B cell (primary cell): ENCODE measurements around the gene NTS. TPM values are rescaled to one million over a fixed set of nuclear protein-coding genes. Genes with fewer than 3 reads are reported as not detected.
A peak's percentile ranks its signal among the peaks of the same experiment; 100 is the strongest.

Source experiments
- ATAC-seq: fragments of 200-7000 bp; cut with Tn5 transposase; one replicate; pipeline ENCODE4 v1.10.0; 2021; ENCODE audit warnings: low read depth, mild to moderate bottlenecking, moderate number of reproducible peaks, moderate library complexity
- CTCF ChIA-PET: fragments of 350-600 bp; sonication (Branson Sonifier 250); formaldehyde crosslinking; loops from one replicate; lab custom pipeline; 2021; ENCODE audit warnings: antibody characterized with exemption, inconsistent platforms; lab: Charles Lee
- POLR2A ChIA-PET: fragments of 350-600 bp; sonication (Branson Sonifier 250); formaldehyde crosslinking; loops from one replicate; lab custom pipeline; 2021; ENCODE audit warnings: antibody characterized with exemption; lab: Charles Lee
- DNase-seq: peaks from one replicate; pipeline ENCODE4 v3.0.0; 2013
- H2AFZ ChIP-seq: 2 replicates; pipeline ENCODE4 v1.6.1; 2012; ENCODE audit warnings: mild to moderate bottlenecking, low read depth, low read length; ENCODE audit not compliant: insufficient read depth, poor library complexity, severe bottlenecking
- H3K27ac ChIP-seq, 2 donors: 1 replicate in 1 of 2; 2 replicates in 1 of 2; pipeline ENCODE4 v1.5.1; 2012 to 2013; ENCODE audit warnings: low read length in 2 of 2, mild to moderate bottlenecking in 2 of 2, moderate library complexity in 1 of 2
- H3K27me3 ChIP-seq, 4 experiments: fragments of 200-600 bp in 1 of 4; sonication (generic) in 1 of 4; replicated peaks in 1 of 4; 1 replicate in 2 of 4; 2 replicates in 2 of 4; pipeline versions ENCODE4 v1.6.1 to v1.7.0; 2013 to 2016; ENCODE audit warnings: low read length in 3 of 4, mild to moderate bottlenecking in 2 of 4, mixed read lengths in 1 of 4, moderate library complexity in 1 of 4; ENCODE audit not compliant: insufficient read depth in 4 of 4, control insufficient read depth in 3 of 4; ENCODE audit errors: control extremely low read depth in 1 of 4
- H3K36me3 ChIP-seq, 2 experiments: replicated peaks in 1 of 2; 1 replicate in 1 of 2; 2 replicates in 1 of 2; pipeline versions ENCODE4 v1.6.1 to v1.7.1; 2013; ENCODE audit warnings: low read length in 1 of 2; ENCODE audit not compliant: insufficient read depth in 2 of 2, control insufficient read depth in 1 of 2; ENCODE audit errors: control extremely low read depth in 1 of 2, extremely low read depth in 1 of 2
- H3K4me1 ChIP-seq, 2 donors: fragments of 200-600 bp in 1 of 2; sonication (generic) in 1 of 2; 1 replicate in 1 of 2; 2 replicates in 1 of 2; pipeline versions ENCODE4 v1.5.1 to v1.6.1; 2013 to 2017; ENCODE audit warnings: low read length in 2 of 2; ENCODE audit not compliant: control insufficient read depth in 2 of 2, insufficient read depth in 2 of 2
- H3K4me2 ChIP-seq: replicated peaks from 2 replicates; pipeline ENCODE3; 2012; ENCODE audit warnings: mild to moderate bottlenecking, low read depth, low read length; ENCODE audit not compliant: poor library complexity, severe bottlenecking
- H3K4me3 ChIP-seq, 5 experiments: fragments of 200-600 bp in 1 of 5; sonication (generic) in 1 of 5; 1 replicate in 3 of 5; 2 replicates in 2 of 5; pipeline versions ENCODE4 v1.5.1 to v1.7.0; 2011 to 2016; ENCODE audit warnings: low read length in 4 of 5, mild to moderate bottlenecking in 4 of 5, low read depth in 2 of 5, control low read depth in 1 of 5, moderate library complexity in 1 of 5; ENCODE audit not compliant: insufficient read depth in 1 of 5; ENCODE audit errors: control extremely low read depth in 1 of 5, extremely low read depth in 1 of 5
- H3K79me2 ChIP-seq: fragments of 200-600 bp; sonication (generic); one replicate; pipeline ENCODE4 v1.6.0; 2016; ENCODE audit warnings: low read length; ENCODE audit not compliant: control insufficient read depth, insufficient read depth
- H3K9ac ChIP-seq: fragments of 200-600 bp; sonication (generic); 2 replicates; pipeline ENCODE4 v1.6.1; 2017; ENCODE audit warnings: mild to moderate bottlenecking, low read length, moderate library complexity
- H3K9me3 ChIP-seq, 3 donors: one replicate each; pipeline versions ENCODE4 v1.6.1 to v1.7.1; 2013; ENCODE audit warnings: low read length in 2 of 3; ENCODE audit not compliant: control insufficient read depth in 2 of 3, insufficient read depth in 1 of 3; ENCODE audit errors: control extremely low read depth in 1 of 3
- H4K20me1 ChIP-seq: 2 replicates; pipeline ENCODE4 v1.6.0; 2012; ENCODE audit warnings: mild to moderate bottlenecking, low read length; ENCODE audit not compliant: insufficient read depth, control insufficient read depth, poor library complexity, severe bottlenecking
- H3K27ac Mint-ChIP-seq: one replicate; pipeline ENCODE4 v1.8.0; 2021; ENCODE audit warnings: mixed read lengths
- H3K27me3 Mint-ChIP-seq: one replicate; pipeline ENCODE4 v1.8.0; 2021; ENCODE audit warnings: mixed read lengths
- H3K4me1 Mint-ChIP-seq: one replicate; pipeline ENCODE4 v1.8.0; 2021; ENCODE audit warnings: mixed read lengths
- H3K4me3 Mint-ChIP-seq: one replicate; pipeline ENCODE4 v1.8.0; 2021; ENCODE audit warnings: mixed read lengths
- H3K9me3 Mint-ChIP-seq: one replicate; pipeline ENCODE4 v1.8.0; 2022; ENCODE audit warnings: mixed read lengths; ENCODE audit not compliant: insufficient read depth
- CTCF ChIP-seq: fragments of 200-600 bp; IDR thresholded peaks from one replicate; pipeline ENCODE4 v1.8.0; 2022; ENCODE audit warnings: antibody characterized with exemption, mild to moderate bottlenecking
- EZH2 ChIP-seq: IDR thresholded peaks from 2 replicates; pipeline ENCODE4 v1.6.1; 2012; ENCODE audit warnings: borderline replicate concordance, low read depth, mild to moderate bottlenecking, moderate library complexity, low read length; ENCODE audit not compliant: insufficient read depth, poor library complexity, severe bottlenecking
- WGBS: methylation state at CpG from one replicate; pipeline ENCODE4 v1.1.5; 2013; ENCODE audit warnings: missing lambda C conversion rate; ENCODE audit not compliant: insufficient coverage; 5-methylcytosine and 5-hydroxymethylcytosine counted together
- intact Hi-C: fragments of 100-400 bp; cut with micrococcal nuclease; formaldehyde crosslinking; loops from one replicate; pipeline ENCODE4 v1.10.0; 2022
- polyA plus RNA-seq: library from polyadenylated mRNA; depleted of rRNA; stranded (reverse); fragments of >200 nt; gene quantifications from 2 replicates; pipeline ENCODE4 v1.2.3, GENCODE V29; 2012
- total RNA-seq, 2 donors: library from RNA; stranded (reverse); fragments of 120-200 nt in 1 of 2; gene quantifications; 1 replicate in 1 of 2; 2 replicates in 1 of 2; pipeline versions ENCODE4 v1.2.3 to v1.2.4, GENCODE V29; 2013 to 2022

The NTS gene
- total and polyA plus RNA-seq, 2 donors (not counting 1 experiment from before 2014, with no cell fraction given), result not detected

- intact Hi-C loops, result loop anchor here (5.0 kb wide), 1 partner anchor 1927 kb away; no protein-coding TSS in a partner anchor
- ChIA-PET CTCF (interaction anchor here (0.8 to 2.5 kb wide), 5 partner anchors 9 to 1045 kb away, joined by 3 to 15 read pairs (median 3); no protein-coding TSS in a partner anchor), POLR2A (no interaction called here)
- peak; percentile 19 for DNase-seq
- H3K4me3 ChIP-seq, result no peak overlapping the region
- no peaks in the 10 kb centered on the region for H3K9me3 ChIP-seq
- Mint-ChIP-seq H3K27ac (no peak overlapping the region), H3K27me3 (no peaks in the 10 kb centered on the region), H3K4me1 (no peaks in the 10 kb centered on the region), H3K4me3 (no peak overlapping the region), H3K9me3 (no peaks in the 10 kb centered on the region)
- no peak overlapping the region for H3K9ac ChIP-seq
- H3K4me2 ChIP-seq, result no peak overlapping the region
- H3K36me3 ChIP-seq, result no peaks in the 10 kb centered on the region
- no peaks in the 10 kb centered on the region for H3K4me1 ChIP-seq
- no peak overlapping the region for H3K27ac ChIP-seq
- ATAC-seq, result no peak
- no peaks in the 10 kb centered on the region for H4K20me1 ChIP-seq
- TF ChIP-seq CTCF, result peak; percentile 85
- no peak for TF ChIP-seq EZH2
- H3K79me2 ChIP-seq, result no peaks in the 10 kb centered on the region
- no peak overlapping the region for H2AFZ ChIP-seq
- no peaks in the 10 kb centered on the region for H3K27me3 ChIP-seq
- no CpG with 5 or more reads among the region's 3 CpGs for WGBS
Measured at GRCh38 chr12:85920324-85920947, 46.3 kb downstream of the NTS start.

GRCh38 chr12:85923767-85924331, 49.8 kb downstream of the NTS start:
- H3K36me3 ChIP-seq, result no peaks in the 10 kb centered on the region
- no peaks in the 10 kb centered on the region for H4K20me1 ChIP-seq
- H3K27ac ChIP-seq, result no peak overlapping the region
- Mint-ChIP-seq H3K27me3 (no peaks in the 10 kb centered on the region), H3K4me1 (no peaks in the 10 kb centered on the region), H3K27ac (no peak overlapping the region), H3K4me3 (no peak overlapping the region), H3K9me3 (no peaks in the 10 kb centered on the region)
- ChIA-PET POLR2A (no interaction called here), CTCF (no interaction called here)
- no peak for ATAC-seq
- no CpG with 5 or more reads among the region's 1 CpG for WGBS
- no peak overlapping the region for H3K4me3 ChIP-seq
- no peak for DNase-seq
- no peaks in the 10 kb centered on the region for H3K4me1 ChIP-seq
- no peaks in the 10 kb centered on the region for H3K27me3 ChIP-seq
- H3K4me2 ChIP-seq, result no peak overlapping the region
- no peak overlapping the region for H3K9ac ChIP-seq
- H2AFZ ChIP-seq, result no peak overlapping the region
- no peaks in the 10 kb centered on the region for H3K9me3 ChIP-seq
- no peaks in the 10 kb centered on the region for H3K79me2 ChIP-seq
- intact Hi-C loops, result loop anchor here (5.0 kb wide), 1 partner anchor 1923 kb away; no protein-coding TSS in a partner anchor
- peak; percentile 56 for TF ChIP-seq CTCF
- TF ChIP-seq EZH2, result no peak
